GM23248 (cell line): ENCODE results near the gene KIF5B.

Experiments
- EZH2 ChIP-seq: fragments of 200-600 bp; sonication (generic); IDR thresholded peaks from 2 replicates; pipeline ENCODE4 v1.6.1; 2018; ENCODE audit warnings: antibody characterized with exemption, mild to moderate bottlenecking; ENCODE audit not compliant: insufficient read depth, poor library complexity, severe bottlenecking
- EZH2phosphoT487 ChIP-seq: fragments of 200-600 bp; sonication (generic); IDR thresholded peaks from 2 replicates; pipeline ENCODE4 v1.6.1; 2018; ENCODE audit warnings: antibody characterized with exemption, moderate library complexity, mild to moderate bottlenecking, low read depth; ENCODE audit not compliant: insufficient read depth

GRCh38 chr10:32051926-32052325 lies 4.3 kb downstream of the KIF5B start:
- TF ChIP-seq EZH2, result no peak
- no peak for TF ChIP-seq EZH2phosphoT487
